Fibroblast of villous mesenchyme (primary cell): ENCODE measurements around the gene WNK1. TPM values are rescaled to one million over a fixed set of nuclear protein-coding genes. Genes with fewer than 3 reads are reported as not detected.
"Not testable (repeated sequence)": the region's sequence is repeated elsewhere in the genome, so short reads cannot be mapped to it uniquely, and the experiment has no call there.

Experiments used
- DNase-seq: peaks from one replicate; pipeline ENCODE4 v3.0.0-alpha.2; 2010; ENCODE audit warnings: low read depth
- H3K4me3 ChIP-seq: 2 replicates; pipeline ENCODE4 v1.5.1; 2011; ENCODE audit warnings: low read depth, mild to moderate bottlenecking, low read length
- CTCF ChIP-seq: IDR thresholded peaks from 2 replicates; pipeline ENCODE4 v1.5.1; 2012; ENCODE audit warnings: low read depth, mild to moderate bottlenecking, low read length; ENCODE audit not compliant: insufficient read depth
- total RNA-seq: library from RNA; depleted of rRNA; stranded (reverse); fragments of >200 nt; gene quantifications from 2 replicates; pipeline ENCODE4 v1.2.3, GENCODE V29; 2012

The WNK1 gene
- total RNA-seq, 1 donor, result 92.4 TPM

GRCh38 chr12:931591-931990 lies 179.2 kb downstream of the WNK1 start:
- no peak for TF ChIP-seq CTCF
- no peak overlapping the region for H3K4me3 ChIP-seq
- no peak for DNase-seq

GRCh38 chr12:935891-936290 lies 183.5 kb downstream of the WNK1 start:
- not testable (repeated sequence) for DNase-seq, H3K4me3 ChIP-seq

GRCh38 chr12:936377-937345 lies 184.3 kb downstream of the WNK1 start:
- TF ChIP-seq CTCF, result no peak
- DNase-seq, result no peak
- no peak overlapping the region for H3K4me3 ChIP-seq

- DNase-seq, result no peak
- no peak overlapping the region for H3K4me3 ChIP-seq
- TF ChIP-seq CTCF, result no peak
Measured at GRCh38 chr12:938810-939209, 186.4 kb downstream of the WNK1 start.

- no peak overlapping the region for H3K4me3 ChIP-seq
- DNase-seq, result no peak
Measured at GRCh38 chr12:943051-943450, 190.7 kb downstream of the WNK1 start.

GRCh38 chr12:944211-944610 lies 191.8 kb downstream of the WNK1 start:
- H3K4me3 ChIP-seq, result no peak overlapping the region
- no peak for DNase-seq
- TF ChIP-seq CTCF, result no peak

More at GRCh38 chr12:943051-943450, 190.7 kb downstream of the WNK1 start:
- no peak for TF ChIP-seq CTCF

GRCh38 chr12:946212-946611 lies 193.8 kb downstream of the WNK1 start:
- no peak for TF ChIP-seq CTCF
- peak; percentile 20 for DNase-seq
- H3K4me3 ChIP-seq, result no peak overlapping the region
